WTC11 (cell line): Measurements from ENCODE around the gene CFAP97. TPM values are rescaled to one million over a fixed set of nuclear protein-coding genes. Genes with fewer than 3 reads are reported as not detected.
A peak's percentile ranks its signal among the peaks of the same experiment; 100 is the strongest.

Source experiments
- ATAC-seq: fragments of 200-7000 bp; cut with Tn5 transposase; 2 replicates; pipeline ENCODE4 v1.10.0; 2021; ENCODE audit warnings: mild to moderate bottlenecking, moderate library complexity
- CTCF ChIA-PET: fragments of 300-600 bp; sonication (Branson Sonifier 250); formaldehyde crosslinking; loops from one replicate; lab custom pipeline; 2021; ENCODE audit warnings: antibody characterized with exemption; lab: Charles Lee
- POLR2A ChIA-PET: fragments of 350-600 bp; sonication (Branson Sonifier 250); formaldehyde crosslinking; loops from one replicate; lab custom pipeline; 2021; ENCODE audit warnings: antibody characterized with exemption; lab: Charles Lee
- DNase-seq: peaks from one replicate; pipeline ENCODE4 v3.0.0; 2021; ENCODE audit warnings: low spot score
- H3K27ac Mint-ChIP-seq: 2 replicates; pipeline ENCODE4 v1.8.0; 2021; ENCODE audit warnings: mixed read lengths
- H3K27me3 Mint-ChIP-seq: 2 replicates; pipeline ENCODE4 v1.8.0; 2021; ENCODE audit warnings: low read depth, mild to moderate bottlenecking, moderate library complexity, mixed read lengths
- H3K36me3 Mint-ChIP-seq: 2 replicates; pipeline ENCODE4 v1.8.0; 2021; ENCODE audit warnings: mixed read lengths
- H3K4me1 Mint-ChIP-seq: 2 replicates; pipeline ENCODE4 v1.8.0; 2022; ENCODE audit warnings: mixed read lengths
- H3K4me3 Mint-ChIP-seq: 2 replicates; pipeline ENCODE4 v1.8.0; 2021; ENCODE audit warnings: mild to moderate bottlenecking, moderate library complexity, mixed read lengths
- H3K9me3 Mint-ChIP-seq: 2 replicates; pipeline ENCODE4 v1.8.0; 2021; ENCODE audit warnings: mixed read lengths
- ATF6 ChIP-seq: sonication (generic); formaldehyde crosslinking; IDR thresholded peaks from 2 replicates; pipeline ENCODE4 v1.8.1; 2023; ENCODE audit warnings: mild to moderate bottlenecking, missing genetic modification reagents
- ESRRA ChIP-seq: sonication (generic); formaldehyde crosslinking; IDR thresholded peaks from 2 replicates; pipeline ENCODE4 v1.8.1; 2022; ENCODE audit warnings: mild to moderate bottlenecking, missing genetic modification reagents, borderline replicate concordance
- ETV6 ChIP-seq: sonication (generic); formaldehyde crosslinking; IDR thresholded peaks from 2 replicates; pipeline ENCODE4 v1.8.1; 2022; ENCODE audit warnings: mild to moderate bottlenecking, missing genetic modification reagents
- GABPB1 ChIP-seq: sonication (generic); formaldehyde crosslinking; IDR thresholded peaks from 2 replicates; pipeline ENCODE4 v1.8.1; 2023; ENCODE audit warnings: mild to moderate bottlenecking, missing genetic modification reagents
- JAZF1 ChIP-seq: fragments of 250-450 bp; sonication (Bioruptor Pico); IDR thresholded peaks from 2 replicates; pipeline ENCODE4 v1.9.0; 2021; ENCODE audit warnings: moderate library complexity, mild to moderate bottlenecking, inconsistent platforms
- MLX ChIP-seq: sonication (generic); formaldehyde crosslinking; IDR thresholded peaks from 2 replicates; pipeline ENCODE4 v1.8.1; 2023; ENCODE audit warnings: mild to moderate bottlenecking, missing genetic modification reagents, moderate library complexity
- NR2C2 ChIP-seq: sonication (generic); formaldehyde crosslinking; IDR thresholded peaks from 2 replicates; pipeline ENCODE4 v1.8.0; 2022; ENCODE audit warnings: mild to moderate bottlenecking, missing genetic modification reagents
- NR3C1 ChIP-seq: sonication (generic); formaldehyde crosslinking; conservative IDR thresholded peaks from 2 replicates; pipeline ENCODE4 v1.8.1; 2023; ENCODE audit warnings: low read depth, mild to moderate bottlenecking, missing genetic modification reagents
- TP53 ChIP-seq: sonication (generic); formaldehyde crosslinking; IDR thresholded peaks from 2 replicates; pipeline ENCODE4 v1.8.1; 2023; ENCODE audit warnings: mild to moderate bottlenecking, missing genetic modification reagents
- ZNF138 ChIP-seq: sonication (generic); formaldehyde crosslinking; conservative IDR thresholded peaks from 2 replicates; pipeline ENCODE4 v1.8.1; 2022; ENCODE audit warnings: mild to moderate bottlenecking, moderate library complexity, missing genetic modification reagents
- ZNF219 ChIP-seq: sonication (generic); formaldehyde crosslinking; IDR thresholded peaks from 2 replicates; pipeline ENCODE4 v1.8.0; 2023; ENCODE audit warnings: missing genetic modification reagents, mild to moderate bottlenecking, borderline replicate concordance
- ZNF263 ChIP-seq: sonication (generic); formaldehyde crosslinking; IDR thresholded peaks from 2 replicates; pipeline ENCODE4 v1.8.1; 2022; ENCODE audit warnings: low read depth, mild to moderate bottlenecking, moderate library complexity, missing genetic modification reagents
- ZNF423 ChIP-seq: fragments of 250-450 bp; sonication (Bioruptor Pico); IDR thresholded peaks from 2 replicates; pipeline ENCODE4 v2.1.2; 2022; ENCODE audit warnings: mild to moderate bottlenecking, moderate library complexity
- total RNA-seq: library from RNA; stranded (reverse); gene quantifications from 3 replicates; pipeline ENCODE4 v1.2.3, GENCODE V29; 2021
- TF ChIP-seq, protein P1 (sequence below): sonication (generic); formaldehyde crosslinking; IDR thresholded peaks from 2 replicates; pipeline ENCODE4 v1.8.1; 2023; ENCODE audit warnings: mild to moderate bottlenecking, moderate library complexity, missing genetic modification reagents
- TF ChIP-seq, protein P2 (sequence below): fragments of 250-450 bp; sonication (Bioruptor Pico); IDR thresholded peaks from 2 replicates; pipeline ENCODE4 v1.8.0; 2021; ENCODE audit warnings: mild to moderate bottlenecking
- TF ChIP-seq, protein P3 (sequence below): fragments of 250-450 bp; sonication (Bioruptor Pico); conservative IDR thresholded peaks from 2 replicates; pipeline ENCODE4 v1.9.0; 2021; ENCODE audit warnings: mild to moderate bottlenecking
- TF ChIP-seq, protein P4 (sequence below): sonication (generic); formaldehyde crosslinking; IDR thresholded peaks from 2 replicates; pipeline ENCODE4 v1.8.1; 2022; ENCODE audit warnings: mild to moderate bottlenecking, missing genetic modification reagents, moderate library complexity, borderline replicate concordance
- TF ChIP-seq, protein P5 (sequence below): sonication (generic); formaldehyde crosslinking; IDR thresholded peaks from 2 replicates; pipeline ENCODE4 v1.8.1; 2022; ENCODE audit warnings: low read depth, missing genetic modification reagents, borderline replicate concordance

Gene CFAP97
- total RNA-seq, 1 experiment from 2014 or later, result 40.3 TPM

DNA sequence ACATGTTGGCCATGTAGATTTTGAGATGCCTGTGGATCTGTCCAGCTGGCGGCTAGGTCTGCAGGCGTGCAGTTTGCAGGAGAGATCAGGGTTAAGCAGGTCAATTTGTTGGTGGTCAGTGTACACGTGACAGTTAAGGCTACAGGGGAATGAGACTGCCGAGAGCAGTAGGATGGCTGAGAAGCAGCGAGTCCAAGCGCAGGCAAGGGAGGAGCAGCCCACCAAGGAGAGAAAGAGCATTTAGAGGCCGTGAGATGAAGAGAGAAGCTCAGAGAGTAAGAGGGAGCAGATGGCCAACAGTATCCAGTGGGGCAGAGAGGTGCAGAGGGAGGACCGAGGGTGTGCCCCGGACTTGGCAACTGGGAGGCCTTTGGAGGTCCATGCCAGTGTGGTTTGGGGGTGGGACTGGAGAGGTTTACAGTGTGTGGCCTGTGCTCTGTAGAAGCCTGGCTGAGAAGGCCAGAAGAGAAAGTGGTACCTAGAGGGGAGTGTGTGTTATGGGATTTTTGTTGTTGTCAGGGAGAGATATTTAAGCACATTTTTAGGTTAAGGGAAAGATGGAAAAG lies 24.0 kb upstream of the CFAP97 start:
- TF ChIP-seq ZNF263 (CRISPR knock-in tag), result no peak
- TF ChIP-seq, protein P1, sequence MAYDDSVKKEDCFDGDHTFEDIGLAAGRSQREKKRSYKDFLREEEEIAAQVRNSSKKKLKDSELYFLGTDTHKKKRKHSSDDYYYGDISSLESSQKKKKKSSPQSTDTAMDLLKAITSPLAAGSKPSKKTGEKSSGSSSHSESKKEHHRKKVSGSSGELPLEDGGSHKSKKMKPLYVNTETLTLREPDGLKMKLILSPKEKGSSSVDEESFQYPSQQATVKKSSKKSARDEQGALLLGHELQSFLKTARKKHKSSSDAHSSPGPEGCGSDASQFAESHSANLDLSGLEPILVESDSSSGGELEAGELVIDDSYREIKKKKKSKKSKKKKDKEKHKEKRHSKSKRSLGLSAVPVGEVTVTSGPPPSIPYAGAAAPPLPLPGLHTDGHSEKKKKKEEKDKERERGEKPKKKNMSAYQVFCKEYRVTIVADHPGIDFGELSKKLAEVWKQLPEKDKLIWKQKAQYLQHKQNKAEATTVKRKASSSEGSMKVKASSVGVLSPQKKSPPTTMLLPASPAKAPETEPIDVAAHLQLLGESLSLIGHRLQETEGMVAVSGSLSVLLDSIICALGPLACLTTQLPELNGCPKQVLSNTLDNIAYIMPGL (CRISPR knock-in tag), result no peak
- TF ChIP-seq, protein P2, sequence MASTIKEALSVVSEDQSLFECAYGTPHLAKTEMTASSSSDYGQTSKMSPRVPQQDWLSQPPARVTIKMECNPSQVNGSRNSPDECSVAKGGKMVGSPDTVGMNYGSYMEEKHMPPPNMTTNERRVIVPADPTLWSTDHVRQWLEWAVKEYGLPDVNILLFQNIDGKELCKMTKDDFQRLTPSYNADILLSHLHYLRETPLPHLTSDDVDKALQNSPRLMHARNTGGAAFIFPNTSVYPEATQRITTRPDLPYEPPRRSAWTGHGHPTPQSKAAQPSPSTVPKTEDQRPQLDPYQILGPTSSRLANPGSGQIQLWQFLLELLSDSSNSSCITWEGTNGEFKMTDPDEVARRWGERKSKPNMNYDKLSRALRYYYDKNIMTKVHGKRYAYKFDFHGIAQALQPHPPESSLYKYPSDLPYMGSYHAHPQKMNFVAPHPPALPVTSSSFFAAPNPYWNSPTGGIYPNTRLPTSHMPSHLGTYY (CRISPR knock-in tag), result no peak
- TF ChIP-seq GABPB1, result no peak
- TF ChIP-seq, protein P3, sequence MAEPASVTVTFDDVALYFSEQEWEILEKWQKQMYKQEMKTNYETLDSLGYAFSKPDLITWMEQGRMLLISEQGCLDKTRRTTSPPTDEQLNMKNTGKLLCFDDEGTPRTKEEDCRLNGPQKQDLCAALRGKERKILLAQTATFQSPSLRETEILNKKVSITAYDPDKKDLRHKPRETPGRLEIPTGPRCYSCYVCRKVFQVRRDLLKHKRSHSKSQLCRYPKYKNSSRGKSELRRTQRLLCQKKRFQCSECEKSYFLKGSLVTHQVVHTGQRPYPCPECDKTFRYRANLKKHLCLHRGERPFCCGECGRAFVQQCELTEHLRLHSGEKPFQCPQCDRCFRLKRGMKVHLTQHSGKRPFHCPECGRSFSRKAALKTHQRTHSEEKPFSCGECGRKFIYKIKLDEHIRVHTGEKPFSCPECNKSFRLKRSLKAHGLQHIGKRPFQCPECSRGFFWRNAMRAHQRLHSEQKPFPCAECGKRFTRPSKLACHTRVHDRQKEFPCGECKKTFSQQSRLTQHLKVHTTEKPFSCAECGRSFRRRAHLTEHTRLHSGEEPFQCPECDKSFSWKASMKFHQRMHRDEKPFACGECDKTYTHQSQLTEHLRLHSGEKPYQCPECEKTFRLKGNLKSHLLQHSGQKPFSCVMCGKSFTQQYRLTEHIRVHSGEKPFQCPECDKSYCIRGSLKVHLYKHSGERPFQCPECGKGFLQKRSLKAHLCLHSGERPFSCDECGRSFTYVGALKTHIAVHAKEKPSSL, result no peak
- TF ChIP-seq ZNF138 (CRISPR knock-in tag), result no peak
- H3K4me1 Mint-ChIP-seq, result no peaks in the 10 kb centered on the region
- H3K27ac Mint-ChIP-seq, result no peak overlapping the region
- ChIA-PET POLR2A (no interaction called here), CTCF (interaction anchor here (1.0 to 1.4 kb wide), 3 partner anchors 11 to 229 kb away, joined by 3 to 6 read pairs (median 3); no protein-coding TSS in a partner anchor)
- H3K9me3 Mint-ChIP-seq, result no peaks in the 10 kb centered on the region
- H3K36me3 Mint-ChIP-seq, result no peaks in the 10 kb centered on the region
- H3K27me3 Mint-ChIP-seq, result no peaks in the 10 kb centered on the region
- no peak for ATAC-seq
- DNase-seq, result no peak
- H3K4me3 Mint-ChIP-seq, result no peak overlapping the region

GRCh38 chr4:185227131-185227551 lies 23.3 kb upstream of the CFAP97 start:
- Mint-ChIP-seq H3K27ac (no peak overlapping the region), H3K27me3 (no peaks in the 10 kb centered on the region), H3K4me3 (no peak overlapping the region), H3K4me1 (no peaks in the 10 kb centered on the region), H3K36me3 (no peaks in the 10 kb centered on the region), H3K9me3 (no peaks in the 10 kb centered on the region)
- CTCF ChIA-PET, result interaction anchor here (1.0 to 1.4 kb wide), 3 partner anchors 10 to 230 kb away, joined by 3 to 6 read pairs (median 3); no protein-coding TSS in a partner anchor
- TF ChIP-seq ATF6 (CRISPR knock-in tag) (no peak), ETV6 (no peak), ZNF423 (CRISPR knock-in tag) (no peak), NR3C1 (CRISPR knock-in tag) (no peak), ESRRA (no peak)
- TF ChIP-seq, protein P2 (CRISPR knock-in tag), result no peak
- POLR2A ChIA-PET, result no interaction called here
- DNase-seq (no peak), ATAC-seq (peak; percentile 72)

- H3K9me3 Mint-ChIP-seq, result no peaks in the 10 kb centered on the region
- no peaks in the 10 kb centered on the region for H3K27me3 Mint-ChIP-seq
- no peak for DNase-seq
- no peak overlapping the region for H3K4me3 Mint-ChIP-seq
- ChIA-PET POLR2A (interaction anchor here (0.6 kb wide), 1 partner anchor 17 kb away, joined by 4 read pairs; no protein-coding TSS in a partner anchor), CTCF (interaction anchor here (0.6 to 0.9 kb wide), 2 partner anchors 42 to 45 kb away, joined by 3 read pairs; no protein-coding TSS in a partner anchor)
- TF ChIP-seq, protein P4, sequence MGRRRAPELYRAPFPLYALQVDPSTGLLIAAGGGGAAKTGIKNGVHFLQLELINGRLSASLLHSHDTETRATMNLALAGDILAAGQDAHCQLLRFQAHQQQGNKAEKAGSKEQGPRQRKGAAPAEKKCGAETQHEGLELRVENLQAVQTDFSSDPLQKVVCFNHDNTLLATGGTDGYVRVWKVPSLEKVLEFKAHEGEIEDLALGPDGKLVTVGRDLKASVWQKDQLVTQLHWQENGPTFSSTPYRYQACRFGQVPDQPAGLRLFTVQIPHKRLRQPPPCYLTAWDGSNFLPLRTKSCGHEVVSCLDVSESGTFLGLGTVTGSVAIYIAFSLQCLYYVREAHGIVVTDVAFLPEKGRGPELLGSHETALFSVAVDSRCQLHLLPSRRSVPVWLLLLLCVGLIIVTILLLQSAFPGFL (CRISPR knock-in tag), result no peak
- TF ChIP-seq, protein P5, sequence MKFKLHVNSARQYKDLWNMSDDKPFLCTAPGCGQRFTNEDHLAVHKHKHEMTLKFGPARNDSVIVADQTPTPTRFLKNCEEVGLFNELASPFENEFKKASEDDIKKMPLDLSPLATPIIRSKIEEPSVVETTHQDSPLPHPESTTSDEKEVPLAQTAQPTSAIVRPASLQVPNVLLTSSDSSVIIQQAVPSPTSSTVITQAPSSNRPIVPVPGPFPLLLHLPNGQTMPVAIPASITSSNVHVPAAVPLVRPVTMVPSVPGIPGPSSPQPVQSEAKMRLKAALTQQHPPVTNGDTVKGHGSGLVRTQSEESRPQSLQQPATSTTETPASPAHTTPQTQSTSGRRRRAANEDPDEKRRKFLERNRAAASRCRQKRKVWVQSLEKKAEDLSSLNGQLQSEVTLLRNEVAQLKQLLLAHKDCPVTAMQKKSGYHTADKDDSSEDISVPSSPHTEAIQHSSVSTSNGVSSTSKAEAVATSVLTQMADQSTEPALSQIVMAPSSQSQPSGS (CRISPR knock-in tag), result no peak
- TF ChIP-seq NR2C2 (CRISPR knock-in tag), result no peak
- TF ChIP-seq JAZF1, result no peak
- TF ChIP-seq MLX, result no peak
- TF ChIP-seq ZNF219, result no peak
- no peak for TF ChIP-seq TP53 (CRISPR knock-in tag)
- H3K36me3 Mint-ChIP-seq, result 0 out of 2 replicates have a peak, but pooled peaks cover 3% of the 10 kb centered on the region
- H3K4me1 Mint-ChIP-seq, result peaks cover 3% of the 10 kb centered on the region; the same call in 1 of the 2 replicates
- ATAC-seq, result no peak
- no peak overlapping the region for H3K27ac Mint-ChIP-seq
Measured at GRCh38 chr4:185225940-185226339, 22.1 kb upstream of the CFAP97 start.
